SK-N-MC (cell line): ENCODE results near the gene HDHD5.

Experiments
- EZH2 ChIP-seq: fragments of 200-600 bp; sonication (generic); IDR thresholded peaks from one replicate; pipeline ENCODE4 v1.6.1; 2017; ENCODE audit warnings: antibody characterized with exemption
- POLR2AphosphoS5 ChIP-seq: IDR thresholded peaks from 2 replicates; pipeline ENCODE4 v1.6.1; 2012; ENCODE audit warnings: mild to moderate bottlenecking, low read depth, low read length, borderline replicate concordance

DNA sequence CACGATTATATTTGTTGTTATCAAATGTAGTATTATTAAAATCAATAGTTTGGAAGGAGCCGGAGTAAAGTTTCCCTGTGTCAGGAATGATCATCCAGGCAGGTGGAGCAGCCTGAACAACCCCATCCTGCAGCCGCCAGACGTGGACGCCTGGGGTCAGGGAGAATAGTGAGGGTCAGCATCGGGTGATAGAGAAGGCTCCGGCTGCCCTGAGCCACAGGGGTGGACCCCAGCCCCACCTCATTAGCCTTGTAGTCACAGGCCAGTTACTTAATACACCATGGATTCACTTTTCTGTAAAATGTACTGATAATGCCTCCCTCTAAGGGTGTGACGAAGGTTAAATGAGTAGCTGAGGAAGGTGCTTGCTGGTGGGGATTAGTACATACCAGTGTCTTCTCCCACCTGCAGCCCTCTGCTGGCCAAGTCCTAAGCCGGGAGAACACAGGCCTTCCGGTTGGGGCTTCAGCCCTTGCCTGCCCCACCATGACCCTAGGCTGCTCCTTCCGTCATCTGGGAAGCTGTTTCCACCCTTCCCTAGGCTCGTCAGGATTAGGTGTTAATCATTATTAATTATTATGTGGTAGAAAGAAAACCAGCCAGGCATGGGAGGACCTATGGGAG lies 52.8 kb downstream of the HDHD5 start:
- TF ChIP-seq POLR2AphosphoS5, result no peak
- no peak for TF ChIP-seq EZH2
